GM04503 (cell line): Measurements from ENCODE around the gene IL17RE.
"Not testable (repeated sequence)": the region's sequence is repeated elsewhere in the genome, so short reads cannot be mapped to it uniquely, and the experiment has no call there.

ENCODE experiments used
- DNase-seq: peaks from one replicate; pipeline ENCODE4 v3.0.0-alpha.2; 2012; ENCODE audit warnings: low read depth

The IL17RE gene

DNA sequence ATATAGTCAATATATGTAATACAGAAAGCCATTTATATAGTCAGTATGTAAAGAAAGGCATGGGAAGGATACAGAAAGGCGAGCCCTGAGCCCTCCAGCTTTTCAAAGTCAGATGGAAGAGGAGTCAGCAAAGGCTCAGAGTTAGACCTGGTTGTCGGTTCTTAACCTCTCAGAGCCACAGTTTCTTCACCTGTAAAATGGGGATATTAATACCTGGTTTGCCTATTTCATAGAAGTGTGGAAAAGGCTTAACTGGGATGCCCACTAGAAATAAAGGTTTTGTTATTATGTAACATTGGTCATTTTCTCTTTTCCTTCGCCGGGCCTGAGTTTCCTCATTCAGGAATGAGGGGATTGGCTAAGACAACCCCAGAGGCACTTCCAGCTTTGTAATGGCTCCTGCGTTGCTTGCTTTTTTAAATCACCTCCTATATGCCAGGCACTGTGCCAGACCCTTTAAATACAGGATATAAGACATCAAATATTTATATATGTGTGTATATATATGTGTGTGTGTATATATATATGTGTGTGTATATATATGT lies 33.4 kb downstream of the IL17RE start:
- no peak for DNase-seq

DNA sequence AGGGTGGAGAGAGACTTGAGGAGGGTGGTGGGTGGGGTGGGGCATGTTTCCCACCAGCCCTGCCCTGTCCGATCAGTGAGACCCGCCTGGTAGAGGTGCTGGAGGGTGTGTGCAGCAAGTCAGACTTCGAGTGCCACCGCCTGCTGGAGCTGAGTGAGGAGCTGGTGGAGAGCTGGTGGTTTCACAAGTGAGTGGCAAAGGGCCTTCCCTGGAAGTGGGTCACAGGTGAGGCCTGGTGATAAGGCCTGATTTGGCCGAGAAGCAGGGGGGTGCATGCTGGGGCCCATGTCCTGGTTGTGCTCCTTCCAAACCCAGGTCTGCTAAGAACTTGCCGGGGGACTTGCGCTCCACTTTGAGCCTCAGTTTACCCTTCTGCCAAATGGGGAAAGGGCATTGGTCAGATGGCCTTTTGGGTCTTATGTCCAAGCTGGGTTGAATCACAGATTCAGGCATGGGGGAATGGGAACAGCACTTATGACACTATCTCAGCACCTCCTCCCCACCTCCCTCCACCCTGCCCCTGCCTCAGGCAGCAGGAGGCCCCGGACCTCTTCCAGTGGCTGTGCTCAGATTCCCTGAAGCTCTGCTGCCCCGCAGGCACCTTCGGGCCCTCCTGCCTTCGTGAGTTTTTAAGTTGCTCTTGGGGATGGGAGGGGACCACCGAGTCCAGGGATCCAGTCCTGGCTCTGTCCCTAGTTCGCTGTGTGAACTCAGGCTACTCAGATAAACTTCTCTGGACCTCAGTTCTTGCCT lies 35.0 kb downstream of the IL17RE start:
- DNase-seq = no peak

DNA sequence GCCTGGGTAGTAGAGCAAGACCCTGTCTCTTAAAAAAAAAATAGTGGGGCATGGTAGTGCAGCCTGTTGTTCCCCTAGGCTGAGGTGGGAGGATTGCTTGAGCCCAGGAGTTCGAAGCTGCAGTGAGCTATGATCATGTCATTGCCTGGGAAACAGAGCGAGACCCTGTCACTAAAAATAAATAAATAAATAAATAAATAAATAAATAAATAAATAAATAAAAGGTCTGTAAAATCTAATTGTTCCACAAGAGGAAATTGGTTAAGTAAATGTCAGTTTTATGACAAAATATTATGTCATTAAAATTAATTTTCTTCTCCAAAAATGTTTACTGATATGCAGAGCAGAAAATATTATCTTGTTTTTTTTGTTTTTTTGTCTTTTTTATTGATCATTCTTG lies 36.3 kb downstream of the IL17RE start:
- no peak for DNase-seq

DNA sequence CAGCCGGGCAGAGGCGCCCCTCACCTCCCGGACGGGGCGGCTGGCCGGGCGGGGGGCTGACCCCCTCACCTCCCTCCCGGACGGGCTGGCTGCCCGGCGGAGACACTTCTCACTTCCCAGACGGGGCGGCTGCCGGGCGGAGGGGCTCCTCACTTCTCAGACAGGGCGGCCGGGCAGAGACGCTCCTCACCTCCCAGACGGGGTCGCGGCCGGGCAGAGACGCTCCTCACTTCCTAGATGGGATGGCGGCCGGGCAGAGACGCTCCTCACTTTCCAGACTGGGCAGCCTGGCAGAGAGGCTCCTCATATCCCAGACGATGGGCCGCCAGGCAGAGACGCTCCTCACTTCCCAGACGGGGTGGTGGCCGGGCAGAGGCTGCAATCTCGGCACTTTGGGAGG lies 37.3 kb downstream of the IL17RE start:
- DNase-seq = not testable (repeated sequence)

DNA sequence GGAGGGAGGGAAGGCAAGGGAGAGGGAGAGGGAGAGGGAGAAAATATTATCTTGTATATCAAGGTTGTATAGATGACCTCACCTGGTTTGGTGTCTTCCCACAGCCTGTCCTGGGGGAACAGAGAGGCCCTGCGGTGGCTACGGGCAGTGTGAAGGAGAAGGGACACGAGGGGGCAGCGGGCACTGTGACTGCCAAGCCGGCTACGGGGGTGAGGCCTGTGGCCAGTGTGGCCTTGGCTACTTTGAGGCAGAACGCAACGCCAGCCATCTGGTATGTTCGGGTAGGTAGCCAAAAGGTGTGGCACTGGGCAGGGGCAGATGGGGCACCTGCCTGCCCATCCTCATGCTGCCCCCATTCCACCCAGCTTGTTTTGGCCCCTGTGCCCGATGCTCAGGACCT lies 38.1 kb downstream of the IL17RE start:
- DNase-seq = no peak

DNA sequence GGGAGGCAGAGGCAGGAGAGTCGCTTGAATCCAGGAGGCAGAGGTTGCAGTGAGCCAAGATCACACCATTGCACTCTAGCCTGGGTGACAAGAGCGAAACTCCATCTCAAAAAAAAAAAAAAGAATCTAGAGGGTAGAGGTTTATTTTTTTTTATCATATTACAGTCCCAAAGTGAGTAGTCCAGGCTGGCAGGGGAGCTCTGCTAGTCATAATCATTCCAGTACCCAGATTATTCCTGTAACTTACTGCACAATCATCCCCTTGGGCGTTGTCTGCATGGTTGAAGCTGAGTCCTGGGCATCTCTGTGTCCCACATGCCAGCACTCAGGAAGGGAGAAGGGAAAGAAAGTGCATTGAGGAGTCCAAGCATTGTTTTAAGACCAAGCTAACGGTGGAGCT lies 39.5 kb downstream of the IL17RE start:
- DNase-seq = no peak

DNA sequence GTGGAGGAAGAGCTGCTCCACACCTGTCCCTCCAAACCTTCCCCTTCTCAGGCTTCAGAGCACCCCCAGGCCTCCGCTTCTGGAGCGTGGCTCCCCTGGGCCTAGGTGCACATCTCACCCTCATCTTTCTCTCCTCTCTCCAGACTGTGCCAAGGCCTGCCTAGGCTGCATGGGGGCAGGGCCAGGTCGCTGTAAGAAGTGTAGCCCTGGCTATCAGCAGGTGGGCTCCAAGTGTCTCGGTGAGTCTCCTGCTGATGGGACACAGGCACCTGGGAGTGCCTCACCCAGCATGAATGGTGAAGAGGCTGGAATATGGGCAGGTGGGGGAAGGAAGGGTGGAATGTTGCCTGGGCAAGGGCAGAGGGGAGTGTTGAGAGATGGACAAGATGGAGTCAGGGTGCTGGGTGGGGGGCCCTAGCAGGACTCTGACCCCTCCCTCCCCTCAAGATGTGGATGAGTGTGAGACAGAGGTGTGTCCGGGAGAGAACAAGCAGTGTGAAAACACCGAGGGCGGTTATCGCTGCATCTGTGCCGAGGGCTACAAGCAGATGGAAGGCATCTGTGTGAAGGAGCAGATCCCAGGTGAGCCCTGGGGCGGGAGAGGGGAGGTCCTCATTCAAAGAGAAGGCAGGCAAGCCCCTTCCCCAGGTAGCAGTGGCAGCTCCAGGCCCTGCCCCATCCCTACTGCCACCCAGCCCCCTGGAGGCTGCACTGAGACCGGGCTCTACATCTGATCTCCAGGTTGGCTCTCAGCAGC lies 40.5 kb downstream of the IL17RE start:
- no peak for DNase-seq

DNA sequence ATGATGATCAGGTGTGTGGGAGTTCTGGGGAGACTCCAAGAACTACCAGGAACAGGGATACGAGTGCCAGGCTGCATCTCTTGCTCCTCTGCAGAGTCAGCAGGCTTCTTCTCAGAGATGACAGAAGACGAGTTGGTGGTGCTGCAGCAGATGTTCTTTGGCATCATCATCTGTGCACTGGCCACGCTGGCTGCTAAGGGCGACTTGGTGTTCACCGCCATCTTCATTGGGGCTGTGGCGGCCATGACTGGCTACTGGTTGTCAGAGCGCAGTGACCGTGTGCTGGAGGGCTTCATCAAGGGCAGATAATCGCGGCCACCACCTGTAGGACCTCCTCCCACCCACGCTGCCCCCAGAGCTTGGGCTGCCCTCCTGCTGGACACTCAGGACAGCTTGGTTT lies 41.6 kb downstream of the IL17RE start:
- DNase-seq = no peak

DNA sequence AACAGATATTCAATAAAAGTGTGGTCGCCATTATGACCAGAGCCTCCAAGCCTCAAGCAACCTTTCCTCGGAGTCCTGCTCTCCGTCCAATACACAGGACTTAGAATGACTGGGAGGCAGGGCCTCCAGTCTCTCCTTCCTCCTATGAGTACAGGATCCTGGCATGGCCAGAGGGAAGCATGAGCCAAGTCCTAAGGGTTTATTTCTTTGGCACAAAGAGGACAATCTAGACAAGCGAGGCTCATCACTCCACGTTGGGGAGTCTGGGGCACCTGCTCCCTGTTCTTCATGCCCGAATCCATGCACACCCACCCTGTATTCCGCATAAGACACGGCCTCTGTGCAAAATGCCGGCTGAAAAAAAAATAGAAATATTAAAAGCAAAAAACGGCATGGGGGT lies 42.7 kb downstream of the IL17RE start:
- no peak for DNase-seq

DNA sequence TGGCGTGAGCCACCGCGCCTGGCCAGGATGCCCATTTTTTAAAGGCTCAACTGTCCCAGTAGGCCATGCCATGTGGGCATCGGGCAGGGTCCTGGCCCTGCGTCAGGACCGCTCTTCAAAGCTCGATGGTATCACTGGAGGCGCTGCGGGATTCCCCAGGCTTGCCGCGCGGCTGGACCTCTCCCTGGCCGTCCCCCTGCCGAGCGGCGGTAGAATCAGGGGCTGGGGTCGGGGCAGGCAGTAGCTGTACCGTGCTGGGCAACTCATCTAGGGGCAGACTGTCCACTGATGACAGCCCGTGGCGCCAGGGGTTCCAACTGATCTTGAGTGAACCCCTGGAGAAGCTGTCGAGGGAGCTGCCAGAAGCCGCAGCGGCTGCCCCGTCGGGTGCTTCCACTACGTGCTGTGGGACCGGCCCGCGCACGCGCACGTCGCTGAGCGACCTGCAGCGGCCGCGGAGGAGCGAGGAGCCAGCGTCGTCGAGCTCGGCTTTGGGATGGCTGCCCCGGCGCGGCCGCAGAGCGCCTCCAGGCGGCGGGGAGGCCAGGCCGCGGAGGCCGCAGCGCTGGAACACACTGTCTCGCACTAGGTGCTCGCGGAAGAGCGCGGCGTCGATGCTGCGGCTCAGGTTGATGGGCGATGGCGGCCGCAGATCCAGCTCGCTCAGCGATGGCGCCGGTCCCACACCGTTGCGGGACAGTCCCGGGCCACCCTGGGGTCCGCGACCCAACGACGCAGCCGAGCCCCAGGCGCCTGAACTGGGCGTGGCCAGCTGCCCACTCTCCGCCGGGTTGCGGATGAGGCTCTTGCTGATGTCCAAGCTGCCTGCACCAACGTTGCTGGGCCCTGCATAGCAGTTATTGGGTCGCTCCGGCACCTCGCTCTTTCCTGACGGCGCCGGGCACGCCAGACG lies 43.7 kb downstream of the IL17RE start:
- no peak for DNase-seq

DNA sequence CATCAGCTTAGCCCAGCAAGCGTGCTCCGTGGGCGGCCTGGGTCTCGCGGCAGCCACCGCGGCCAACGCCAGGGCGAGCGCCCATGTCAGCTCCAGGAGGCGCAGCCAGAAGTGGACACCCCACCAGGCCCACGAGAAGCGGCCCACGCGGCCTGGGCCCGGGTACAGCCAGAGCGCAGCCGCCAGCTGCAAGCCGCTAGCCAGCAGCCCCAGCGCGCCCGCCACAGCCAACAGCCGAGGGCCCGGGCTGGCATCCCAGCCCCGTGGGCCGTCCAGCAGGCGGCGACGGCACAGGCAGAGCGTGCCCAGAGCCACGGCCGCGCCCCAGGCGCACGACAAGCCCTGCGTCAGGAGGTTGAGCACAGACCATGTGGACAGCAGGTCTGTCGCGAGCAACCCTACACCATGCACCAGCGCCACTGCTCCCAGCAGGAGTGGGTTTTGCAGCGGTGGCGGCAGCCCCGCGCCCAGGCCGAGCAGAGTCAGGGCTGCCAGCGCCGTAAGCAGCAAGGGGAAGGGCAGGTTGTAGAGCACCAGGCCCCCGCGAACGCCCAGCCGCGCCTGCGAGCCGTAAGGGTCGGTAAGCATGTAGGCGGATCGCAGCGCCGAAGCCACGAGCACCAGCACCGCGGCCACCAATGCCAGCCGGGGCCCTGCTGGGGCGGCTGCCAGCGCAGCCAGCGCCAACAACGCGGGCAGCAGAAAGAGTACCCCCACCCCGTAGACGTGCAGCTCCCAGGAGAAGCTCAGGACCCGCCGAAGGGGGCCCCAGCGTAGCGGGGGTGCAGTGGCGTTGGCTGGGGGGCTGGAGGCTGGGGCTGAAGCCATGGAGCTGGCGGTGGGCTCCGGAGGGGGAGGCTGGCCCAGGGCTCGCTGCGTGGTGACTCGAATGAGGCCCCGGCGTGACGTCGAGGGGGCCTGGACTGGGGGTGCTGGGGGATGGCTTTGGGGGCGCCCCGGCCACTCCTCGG lies 44.7 kb downstream of the IL17RE start:
- DNase-seq = no peak

DNA sequence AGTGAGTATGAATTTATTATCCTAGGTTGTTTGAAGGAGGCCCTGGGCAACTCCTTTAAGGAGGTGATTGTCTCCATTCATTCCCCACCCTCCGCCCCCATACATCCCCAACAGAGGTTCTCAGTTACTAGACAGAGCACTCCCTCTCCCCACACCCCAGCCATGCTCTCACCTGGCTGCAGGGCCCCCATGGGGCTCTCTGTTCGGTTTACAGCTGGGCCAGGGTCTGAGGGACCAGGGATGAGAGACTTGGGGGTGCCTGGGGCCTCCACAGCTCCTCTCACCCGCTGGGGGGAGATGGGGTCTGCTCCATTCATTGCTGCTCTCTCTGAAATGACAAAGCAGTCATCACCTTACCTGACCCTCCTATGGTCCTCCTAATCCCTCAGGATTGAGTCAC lies 45.9 kb downstream of the IL17RE start:
- no peak for DNase-seq

DNA sequence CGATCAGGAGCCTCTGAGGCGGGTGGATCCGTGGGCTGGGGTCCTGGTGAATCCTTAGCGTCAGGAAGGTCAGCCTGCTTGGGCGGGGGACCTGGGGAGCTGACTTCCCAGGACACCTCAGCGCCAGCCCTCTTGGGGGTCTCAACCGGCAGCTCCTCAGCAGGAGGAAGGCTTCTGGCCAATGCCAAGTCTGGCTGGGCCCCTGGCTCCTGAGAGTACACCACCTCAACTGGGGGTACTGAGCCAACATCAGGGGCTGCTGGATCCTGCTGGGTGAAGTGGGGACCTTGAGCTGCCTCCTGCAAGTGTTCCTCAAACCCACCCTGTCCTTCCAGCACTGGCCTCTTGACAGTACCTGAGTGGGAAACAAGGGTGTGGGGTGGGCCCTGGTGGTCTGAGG lies 46.5 kb downstream of the IL17RE start:
- no peak for DNase-seq

DNA sequence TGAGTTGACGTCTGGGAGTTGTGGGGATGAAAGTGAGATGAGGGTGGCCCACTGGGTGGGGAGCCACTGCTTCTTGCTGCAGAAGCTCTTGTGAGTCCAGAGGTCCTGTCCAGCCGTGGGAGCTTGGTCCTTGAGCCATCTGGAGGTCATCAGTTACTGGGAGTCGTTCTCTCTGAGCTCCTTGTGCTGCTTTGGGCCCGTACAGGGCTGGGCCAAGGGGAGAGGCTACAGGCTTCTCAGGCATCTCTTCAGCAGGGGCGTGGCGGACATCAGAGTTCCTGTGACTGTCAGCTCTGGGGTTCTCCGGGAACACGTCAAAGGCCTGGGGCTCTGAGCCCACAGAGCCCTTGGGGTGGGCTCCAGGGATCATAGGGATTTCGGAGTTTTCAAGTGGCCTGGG lies 47.0 kb downstream of the IL17RE start:
- DNase-seq = no peak

DNA sequence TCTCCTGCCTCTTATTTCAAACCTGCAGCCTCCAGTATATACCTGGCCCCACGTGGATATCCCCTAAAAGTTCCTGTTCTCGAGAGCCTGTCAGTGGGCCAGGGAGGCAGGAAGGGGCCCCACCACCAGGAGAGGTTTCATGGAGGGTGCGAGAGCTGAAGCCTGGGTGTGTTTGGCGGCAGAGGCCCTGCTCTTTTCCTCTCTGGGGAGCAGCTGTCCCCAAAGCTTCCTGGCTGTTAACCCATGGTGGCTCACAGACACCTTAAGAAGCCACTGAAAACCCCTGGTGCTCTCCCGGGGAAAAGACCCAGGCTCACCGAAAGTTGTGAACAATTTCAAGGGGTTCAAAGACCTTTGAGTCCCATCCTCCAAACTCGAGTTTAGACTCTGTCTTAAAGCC lies 48.5 kb downstream of the IL17RE start:
- no peak for DNase-seq

DNA sequence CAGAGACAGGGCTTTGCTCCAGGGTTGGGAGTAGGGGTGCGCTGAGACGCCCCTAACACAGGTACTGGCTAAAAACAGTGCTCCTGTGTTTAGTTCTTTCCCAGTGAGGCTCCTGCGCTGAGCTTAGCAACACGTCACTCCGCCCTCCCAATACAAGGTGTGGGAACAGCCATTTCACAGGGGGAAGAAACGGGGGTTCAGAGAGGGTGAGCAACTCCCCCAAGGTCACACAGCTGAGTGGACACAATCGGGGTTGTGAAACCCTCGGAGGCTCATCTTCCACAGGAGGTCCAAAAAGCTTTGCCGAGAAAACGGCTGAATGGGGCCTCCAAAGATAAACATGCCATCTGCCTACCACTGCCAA lies 48.9 kb downstream of the IL17RE start:
- DNase-seq = no peak

DNA sequence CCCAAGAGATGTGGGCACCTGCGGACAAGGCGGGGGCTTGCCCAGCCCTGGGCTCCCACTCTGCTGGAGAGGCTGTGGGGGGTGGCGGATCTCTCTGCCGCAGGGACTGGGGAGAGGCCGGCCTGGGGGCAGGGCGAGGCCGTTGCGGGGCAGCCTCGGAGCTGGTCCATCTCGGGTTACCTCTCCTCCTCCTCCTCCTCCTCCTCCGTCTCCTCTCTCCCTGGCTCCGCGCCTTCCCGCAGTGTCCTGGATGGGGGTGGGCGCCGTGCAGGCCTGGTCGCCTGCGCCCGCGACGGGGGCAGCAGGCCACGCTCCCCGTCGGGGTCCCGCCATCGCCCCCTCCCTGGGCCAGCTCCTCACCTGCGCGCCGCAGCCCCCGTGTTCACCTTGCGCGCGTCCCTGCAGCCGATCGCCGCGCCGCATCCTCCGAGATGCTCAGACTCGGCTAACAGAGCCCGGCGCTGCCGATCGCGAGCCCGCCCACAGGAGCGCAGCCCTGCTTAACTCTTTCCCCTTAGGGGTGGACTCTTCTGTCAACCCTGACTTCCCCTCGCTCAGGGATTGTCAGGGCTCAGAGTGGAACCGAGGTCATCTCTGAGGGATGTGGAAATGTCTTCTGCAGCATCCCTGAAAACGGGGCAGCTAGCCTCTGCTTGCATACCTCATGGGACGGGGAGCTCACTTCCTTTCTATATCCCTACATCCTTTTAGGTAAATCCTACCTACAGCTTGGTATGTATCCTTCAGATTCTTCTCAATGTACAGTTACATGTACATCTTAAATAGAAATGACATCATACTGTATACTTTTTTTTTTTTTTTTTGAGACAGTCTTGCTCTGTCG lies 49.5 kb downstream of the IL17RE start, which contains the start of gene PRRT3:
PRRT3 (minus strand) TSS at position 447 of the 844 bp plus-strand sequence. CDS start 2,293 bp downstream, outside the sequence.
- no peak for DNase-seq

DNA sequence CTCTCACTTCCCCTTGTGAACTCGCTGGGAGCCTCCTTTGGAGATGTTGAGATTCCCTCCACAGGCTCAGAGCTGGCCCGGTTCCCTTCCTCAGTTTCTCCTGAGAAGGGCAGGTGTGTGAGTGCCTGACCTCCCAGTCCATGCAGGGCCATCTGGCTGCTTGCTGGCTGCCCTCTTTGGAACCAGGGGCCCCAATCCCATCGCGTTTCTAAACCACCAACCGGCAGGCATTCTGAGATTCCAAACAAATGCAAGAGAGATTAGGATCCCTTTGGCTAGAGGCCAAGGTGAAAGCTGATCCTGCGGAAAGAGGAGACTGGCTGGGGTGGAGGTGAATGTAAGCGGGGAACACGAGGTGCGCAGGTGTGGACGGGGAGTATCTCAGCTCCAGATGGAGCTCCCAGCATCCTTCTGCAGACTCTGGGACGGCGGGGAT lies 52.4 kb downstream of the IL17RE start:
- DNase-seq = no peak

DNA sequence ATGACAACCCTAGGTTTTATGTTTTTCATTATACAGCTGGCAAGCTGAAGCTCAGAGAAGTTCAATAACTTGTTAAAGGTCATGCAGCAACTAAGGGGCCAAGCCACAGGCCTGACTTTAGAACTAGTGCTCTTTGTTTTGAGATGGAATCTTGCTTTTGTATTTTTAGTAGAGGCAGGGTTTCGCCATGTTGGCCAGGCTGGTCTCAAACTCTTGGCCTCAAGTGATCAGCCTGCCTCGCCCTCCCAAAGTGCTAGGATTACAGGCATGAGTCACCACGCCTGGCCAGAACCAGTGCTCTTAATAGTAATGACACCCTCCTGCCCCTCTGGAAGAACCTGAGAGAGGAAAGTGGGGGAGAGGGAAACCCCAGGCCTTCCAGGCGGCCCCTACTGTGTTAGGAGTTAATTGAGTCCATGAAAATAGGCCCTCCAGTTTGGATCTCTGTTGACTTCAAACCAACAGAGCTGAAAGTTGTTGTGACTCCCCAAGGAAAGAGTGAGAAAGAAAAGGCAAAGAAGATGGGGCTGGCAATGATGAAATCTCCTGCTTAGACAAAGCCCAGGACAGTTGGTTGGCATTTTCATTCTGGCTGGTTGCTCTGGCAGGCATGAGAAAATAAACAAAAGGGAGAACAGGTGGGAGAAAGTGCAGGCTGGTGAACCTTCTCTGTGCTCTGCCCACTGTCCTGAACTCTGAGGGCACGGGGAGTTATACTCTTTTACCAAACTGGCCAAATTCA lies 53.1 kb downstream of the IL17RE start:
- DNase-seq = no peak
